HepG2 (cell line): ENCODE data around the gene TMEM131. TPM values are rescaled to one million over a fixed set of nuclear protein-coding genes. Genes with fewer than 3 reads are reported as not detected.

Experiments
- ATAC-seq: fragments of 200-7000 bp; cut with Tn5 transposase; 3 replicates; pipeline ENCODE4 v1.9.1; 2020; ENCODE audit warnings: mild to moderate bottlenecking, moderate library complexity
- BruUV-seq: library from RNA; stranded (reverse); fragments of 400-500 nt; replicated peaks from 2 replicates; lab custom pipeline; 2021; lab: Mats Ljungman, UMichigan
- CTCF ChIA-PET: fragments of 300-600 bp; formaldehyde crosslinking; extraction: SDS; loops from one replicate; lab custom pipeline; 2021; ENCODE audit warnings: low total read pairs, inconsistent platforms, low intra/inter-chr PET ratio; lab: Yijun Ruan, JAX
- POLR2A ChIA-PET: fragments of 350-600 bp; sonication (Branson Sonifier 250); formaldehyde crosslinking; loops from one replicate; lab custom pipeline; 2020; ENCODE audit warnings: antibody characterized with exemption, inconsistent platforms; lab: Yijun Ruan, JAX
- DNase-seq: peaks from one replicate; pipeline ENCODE4 v3.0.0-alpha.2; 2015; ENCODE audit warnings: low spot score
- FAIRE-seq: peaks from 3 replicates; lab custom pipeline; 2011; peaks lifted over from hg19 to GRCh38; lab: Jason Lieb, UNC
- H2AFZ ChIP-seq: one replicate; pipeline ENCODE4 v1.6.1; 2011; ENCODE audit warnings: low read length, inconsistent platforms
- H3K27ac ChIP-seq: fragments of 300-600 bp; 3 replicates; pipeline ENCODE4 v1.8.0; 2011; ENCODE audit warnings: mixed run types, mild to moderate bottlenecking, mixed read lengths, low read length, inconsistent platforms; ENCODE audit not compliant: insufficient read depth; ENCODE audit errors: extremely low read length
- H3K27me3 ChIP-seq, 2 experiments: fragments of 200-600 bp in 1 of 2; 2 replicates in 1 of 2; 3 replicates in 1 of 2; pipeline versions ENCODE4 v1.6.0 to v1.8.0; 2011; ENCODE audit warnings: low read length in 2 of 2, mild to moderate bottlenecking in 2 of 2, moderate library complexity in 2 of 2, inconsistent platforms in 1 of 2; ENCODE audit not compliant: insufficient read depth in 2 of 2, control insufficient read depth in 1 of 2
- H3K36me3 ChIP-seq, 2 experiments: fragments of 200-600 bp in 1 of 2; replicated peaks in 1 of 2; 2 replicates in 1 of 2; 3 replicates in 1 of 2; pipeline versions ENCODE4 v1.5.1 to v1.8.0; 2011; ENCODE audit warnings: low read length in 2 of 2, inconsistent platforms in 1 of 2; ENCODE audit not compliant: insufficient read depth in 2 of 2, control insufficient read depth in 1 of 2
- H3K4me1 ChIP-seq: 2 replicates; pipeline ENCODE4 v1.5.1; 2012; ENCODE audit warnings: low read length, inconsistent platforms; ENCODE audit not compliant: insufficient read depth
- H3K4me2 ChIP-seq: 2 replicates; pipeline ENCODE4 v1.6.0; 2011; ENCODE audit warnings: low read depth, low read length, inconsistent platforms
- H3K4me3 ChIP-seq, 3 experiments: fragments of 200-600 bp in 1 of 3; sonication (generic), shearing (Covaris generic) in 1 of 3; replicated peaks in 1 of 3; 2 replicates each; pipeline ENCODE4 v1.5.1; 2011 to 2016; ENCODE audit warnings: low read length in 3 of 3, inconsistent platforms in 2 of 3, low read depth in 2 of 3, mild to moderate bottlenecking in 2 of 3, control low read depth in 1 of 3, mixed read lengths in 1 of 3; ENCODE audit not compliant: insufficient read depth in 1 of 3
- H3K79me2 ChIP-seq: one replicate; pipeline ENCODE4 v1.6.1; 2011; ENCODE audit warnings: low read length, inconsistent platforms; ENCODE audit not compliant: insufficient read depth
- H3K9ac ChIP-seq: 2 replicates; pipeline ENCODE4 v1.6.0; 2011; ENCODE audit warnings: mild to moderate bottlenecking, low read depth, low read length, inconsistent platforms; ENCODE audit not compliant: insufficient read depth
- H3K9me3 ChIP-seq: 2 replicates; pipeline ENCODE4 v1.5.1; 2012; ENCODE audit warnings: mild to moderate bottlenecking, low read length
- H4K20me1 ChIP-seq: 2 replicates; pipeline ENCODE4 v1.6.0; 2011; ENCODE audit warnings: inconsistent platforms, mild to moderate bottlenecking, low read length, moderate library complexity; ENCODE audit not compliant: insufficient read depth
- ATF4 ChIP-seq, 2 experiments: fragments of 450-650 bp in 1 of 2; sonication (generic) in 1 of 2; formaldehyde crosslinking; IDR thresholded peaks; 2 replicates each; pipeline versions ENCODE4 v1.5.0 to v1.8.0; 2020 to 2022; ENCODE audit warnings: mild to moderate bottlenecking in 1 of 2, missing genetic modification reagents in 1 of 2
- NAIF1 ChIP-seq: sonication (generic); formaldehyde crosslinking; IDR thresholded peaks from 2 replicates; pipeline ENCODE4 v1.5.0; 2020; ENCODE audit warnings: mild to moderate bottlenecking, missing genetic modification reagents, borderline replicate concordance
- NRL ChIP-seq: sonication (generic); formaldehyde crosslinking; IDR thresholded peaks from 2 replicates; pipeline ENCODE4 v1.5.0; 2020; ENCODE audit warnings: missing genetic modification reagents, mild to moderate bottlenecking, moderate library complexity, borderline replicate concordance
- SNAPC5 ChIP-seq: sonication (generic); formaldehyde crosslinking; IDR thresholded peaks from 2 replicates; pipeline ENCODE4 v1.8.1; 2023; ENCODE audit warnings: mild to moderate bottlenecking, missing genetic modification reagents, borderline replicate concordance
- TBL1XR1 ChIP-seq: fragments of 150-350 bp; IDR thresholded peaks from 2 replicates; pipeline ENCODE4 v1.6.1; 2014; ENCODE audit warnings: borderline replicate concordance, low read length; ENCODE audit not compliant: partially characterized antibody
- ZBTB26 ChIP-seq: IDR thresholded peaks from 2 replicates; pipeline ENCODE4 v1.6.1; 2016; ENCODE audit warnings: missing compliant biosample characterization, missing genetic modification reagents, borderline replicate concordance
- ZNF605 ChIP-seq: sonication (generic); formaldehyde crosslinking; IDR thresholded peaks from 2 replicates; pipeline ENCODE4 v1.8.0; 2022; ENCODE audit warnings: mild to moderate bottlenecking, missing genetic modification reagents
- ZNF614 ChIP-seq: IDR thresholded peaks from 2 replicates; pipeline ENCODE4 v1.6.1; 2018; ENCODE audit warnings: missing biosample characterization, missing genetic modification reagents, inconsistent platforms, borderline replicate concordance
- ZNF703 ChIP-seq: sonication (generic); formaldehyde crosslinking; IDR thresholded peaks from 2 replicates; pipeline ENCODE4 v1.5.1; 2020; ENCODE audit warnings: missing genetic modification reagents, mild to moderate bottlenecking, moderate library complexity, borderline replicate concordance
- ZNF773 ChIP-seq: sonication (generic); formaldehyde crosslinking; IDR thresholded peaks from 2 replicates; pipeline ENCODE4 v1.4.0; 2020; ENCODE audit warnings: missing genetic modification reagents, borderline replicate concordance
- ZXDC ChIP-seq: sonication (generic); formaldehyde crosslinking; IDR thresholded peaks from 2 replicates; pipeline ENCODE4 v1.5.0; 2020; ENCODE audit warnings: mild to moderate bottlenecking, missing genetic modification reagents
- WGBS: methylation state at CpG from one replicate; pipeline ENCODE4 v1.1.6; 2017; ENCODE audit warnings: low lambda C conversion rate; 5-methylcytosine and 5-hydroxymethylcytosine counted together
- in situ Hi-C: cut with HindIII; loops from 2 replicates; pipeline ENCODE4 v1.10.0; 2017; ENCODE audit warnings: low pct_unique_long_range_greater_than_20kb; ENCODE audit not compliant: extremely low pct_ligation_motif_present
- intact Hi-C: fragments of 100-400 bp; cut with micrococcal nuclease; formaldehyde crosslinking; loops from one replicate; pipeline ENCODE4 v1.10.0; 2022; ENCODE audit not compliant: unreplicated experiment
- polyA plus RNA-seq, 8 experiments: library from polyadenylated mRNA; depleted of rRNA in 3 of 8; stranded (reverse) in 7 of 8; unstranded in 1 of 8; fragments of >200 nt; fragmentation: Illumina TruSeq in 4 of 8; extraction: Trizol in 4 of 8; gene quantifications; 2 replicates each; pipeline versions ENCODE4 v1.2.1 to v1.2.3, GENCODE V29; 2011 to 2016; ENCODE audit warnings: low read depth in 4 of 8, missing spikeins in 1 of 8, mixed read lengths in 1 of 8; ENCODE audit not compliant: insufficient read depth in 1 of 8
- total RNA-seq, 5 experiments: library from RNA; depleted of rRNA; stranded (reverse); fragments of >200 nt; fragmentation: Illumina TruSeq; extraction: Trizol; gene quantifications; 2 replicates each; pipeline ENCODE4 v1.2.3, GENCODE V29; 2016; ENCODE audit warnings: low read depth in 1 of 5

Gene TMEM131
- total and polyA plus RNA-seq, 2 of the 13 experiments (the other 11 are each of a cell fraction or from before 2014, with no cell fraction given) = 17.9 to 19.5 TPM

GRCh38 chr2:97805776-97806175 is 190.0 kb downstream of the TMEM131 start (continued):
- TF ChIP-seq ZBTB26 (CRISPR knock-in tag) = no peak

GRCh38 chr2:97801028-97801427 is 194.7 kb downstream of the TMEM131 start:
- no peak overlapping the region for H3K9ac ChIP-seq
- no peak overlapping the region for H3K4me3 ChIP-seq
- no TSS peak for BruUV-seq
- FAIRE-seq (no peak), DNase-seq (no peak), ATAC-seq (no peak)
- intact Hi-C loops (no loop called here), in situ Hi-C loops (loop anchor here (10.0 kb wide), 2 partner anchors 354 to 474 kb away; no protein-coding TSS in a partner anchor)
- H3K9me3 ChIP-seq = no peaks in the 10 kb centered on the region
- H3K36me3 ChIP-seq = peaks cover 12 to 65% of the 10 kb centered on the region in 2 experiments
- H2AFZ ChIP-seq = no peak overlapping the region
- POLR2A ChIA-PET = no interaction called here
- no peaks in the 10 kb centered on the region for H3K79me2 ChIP-seq
- no peaks in the 10 kb centered on the region for H3K4me1 ChIP-seq
- no peak overlapping the region for H3K27ac ChIP-seq
- no peak for TF ChIP-seq SNAPC5 (CRISPR knock-in tag)
- TF ChIP-seq ZNF703 (CRISPR knock-in tag) = no peak
- TF ChIP-seq TBL1XR1 = no peak
- H4K20me1 ChIP-seq = no peaks in the 10 kb centered on the region
- no peak overlapping the region for H3K4me2 ChIP-seq
- no peaks in the 10 kb centered on the region for H3K27me3 ChIP-seq
- 91% methylated on average over 1 of the region's 1 CpG for WGBS
- CTCF ChIA-PET = no interaction called here

GRCh38 chr2:97798416-97798815 is 197.3 kb downstream of the TMEM131 start:
- TF ChIP-seq NAIF1 (CRISPR knock-in tag) (no peak), ZNF614 (CRISPR knock-in tag) (no peak), ATF4 (CRISPR knock-in tag; IDR thresholded peaks at IDR 0.05) (no peak), NRL (no peak), ZNF605 (CRISPR knock-in tag) (no peak), ZNF773 (CRISPR knock-in tag) (no peak), ZXDC (CRISPR knock-in tag) (no peak)
- no peak for ATAC-seq
- no peaks in the 10 kb centered on the region for H3K4me1 ChIP-seq
- ChIA-PET CTCF (no interaction called here), POLR2A (no interaction called here)
- H3K27me3 ChIP-seq = no peaks in the 10 kb centered on the region
- H3K9ac ChIP-seq = no peak overlapping the region
- H3K27ac ChIP-seq = no peak overlapping the region
- no peak for FAIRE-seq
- 97% methylated on average over 6 of the region's 6 CpGs for WGBS
- H3K4me3 ChIP-seq = no peak overlapping the region
- H3K9me3 ChIP-seq = no peaks in the 10 kb centered on the region
- H3K36me3 ChIP-seq = peaks cover 7 to 45% of the 10 kb centered on the region in 2 experiments
- in situ Hi-C loops (no loop called here), intact Hi-C loops (no loop called here)
- no peaks in the 10 kb centered on the region for H4K20me1 ChIP-seq
- no peaks in the 10 kb centered on the region for H3K79me2 ChIP-seq
- DNase-seq = no peak
- no TSS peak for BruUV-seq
- no peak overlapping the region for H3K4me2 ChIP-seq
- H2AFZ ChIP-seq = no peak overlapping the region
